GM12891 (cell line): ENCODE data around the gene MMP23B.

Experiments
- PAX5 ChIP-seq: IDR thresholded peaks from 2 replicates; pipeline ENCODE4 v1.6.1; 2011; ENCODE audit warnings: low read length, moderate library complexity, mild to moderate bottlenecking; ENCODE audit not compliant: insufficient read depth, severe bottlenecking
- POLR2A ChIP-seq: IDR thresholded peaks from 2 replicates; pipeline ENCODE4 v1.6.1; 2011; ENCODE audit warnings: low read depth, low read length, control low read depth
- POLR2AphosphoS5 ChIP-seq: IDR thresholded peaks from 2 replicates; pipeline ENCODE4 v1.6.1; 2011; ENCODE audit warnings: low read depth, low read length, control low read depth
- SPI1 ChIP-seq: IDR thresholded peaks from 2 replicates; pipeline ENCODE4 v1.6.1; 2011; ENCODE audit warnings: low read depth, low read length, control low read depth
- TAF1 ChIP-seq: IDR thresholded peaks from 2 replicates; pipeline ENCODE4 v1.6.1; 2011; ENCODE audit warnings: low read depth, low read length, control low read depth

DNA sequence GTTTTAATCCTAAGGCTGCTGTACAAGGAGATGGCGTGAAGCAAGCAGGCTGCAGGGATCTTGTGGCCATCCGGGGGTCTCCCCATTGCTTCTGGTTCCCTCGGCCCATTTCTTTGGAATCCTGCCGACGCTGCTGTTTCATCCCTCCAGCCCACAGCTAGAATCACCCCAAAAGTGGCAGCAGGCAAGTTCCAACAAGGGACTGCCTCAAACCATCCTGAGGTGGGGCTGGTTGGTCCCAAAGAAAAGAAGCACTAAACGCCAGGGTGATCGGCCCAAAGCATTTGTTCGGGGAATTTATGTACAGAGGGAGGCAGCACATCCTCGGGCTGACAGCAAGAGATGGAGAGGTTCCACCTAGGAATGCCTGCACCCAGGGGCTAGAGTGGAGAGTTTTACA, 21.2 kb upstream of the MMP23B start:
- TF ChIP-seq POLR2A (no peak), TAF1 (no peak), POLR2AphosphoS5 (no peak), SPI1 (no peak), PAX5 (no peak)
